CD14-positive monocyte (primary cell): ENCODE results near the gene TIPARP. TPM values are rescaled to one million over a fixed set of nuclear protein-coding genes. Genes with fewer than 3 reads are reported as not detected.
A peak's percentile ranks its signal among the peaks of the same experiment; 100 is the strongest.

Source experiments
- DNase-seq, 3 donors: peaks; one replicate each; pipeline ENCODE4 v3.0.0-alpha.2; 2011 to 2022
- H2AFZ ChIP-seq: 2 replicates; pipeline ENCODE4 v1.6.0; 2012; ENCODE audit warnings: mild to moderate bottlenecking, low read depth, low read length, inconsistent platforms; ENCODE audit not compliant: insufficient read depth, poor library complexity, severe bottlenecking
- H3K27ac ChIP-seq, 2 donors: 1 replicate in 1 of 2; 2 replicates in 1 of 2; pipeline ENCODE4 v1.5.1; 2012 to 2013; ENCODE audit warnings: low read length in 2 of 2, control low read depth in 1 of 2, inconsistent platforms in 1 of 2, low read depth in 1 of 2, mild to moderate bottlenecking in 1 of 2
- H3K27me3 ChIP-seq, 2 donors: one replicate each; pipeline versions ENCODE4 v1.6.0 to v1.6.1; 2011 to 2013; ENCODE audit warnings: low read length in 2 of 2; ENCODE audit not compliant: control insufficient read depth in 2 of 2, insufficient read depth in 2 of 2
- H3K36me3 ChIP-seq, 2 donors: replicated peaks in 1 of 2; 1 replicate in 1 of 2; 2 replicates in 1 of 2; pipeline versions ENCODE4 v1.5.1 to v1.6.1; 2012 to 2013; ENCODE audit warnings: low read length in 2 of 2, control low read depth in 1 of 2, inconsistent platforms in 1 of 2, mild to moderate bottlenecking in 1 of 2; ENCODE audit not compliant: insufficient read depth in 2 of 2, control insufficient read depth in 1 of 2
- H3K4me1 ChIP-seq, 2 donors: 1 replicate in 1 of 2; 2 replicates in 1 of 2; pipeline versions ENCODE4 v1.5.1 to v1.6.1; 2012 to 2013; ENCODE audit warnings: low read length in 2 of 2, control low read depth in 1 of 2, inconsistent platforms in 1 of 2, mild to moderate bottlenecking in 1 of 2, moderate library complexity in 1 of 2; ENCODE audit not compliant: insufficient read depth in 2 of 2, control insufficient read depth in 1 of 2
- H3K4me2 ChIP-seq: replicated peaks from 2 replicates; pipeline ENCODE3; 2012; ENCODE audit warnings: low read length, moderate library complexity, mild to moderate bottlenecking; ENCODE audit not compliant: poor library complexity, severe bottlenecking; ENCODE audit errors: extremely low read depth
- H3K4me3 ChIP-seq, 3 experiments: fragments of 200-600 bp in 1 of 3; sonication (generic) in 1 of 3; replicated peaks in 1 of 3; 1 replicate in 2 of 3; 2 replicates in 1 of 3; pipeline ENCODE4 v1.5.1; 2011 to 2013; ENCODE audit warnings: low read length in 3 of 3, mild to moderate bottlenecking in 3 of 3, control low read depth in 2 of 3, low read depth in 2 of 3, inconsistent platforms in 1 of 3, moderate library complexity in 1 of 3
- H3K79me2 ChIP-seq: 2 replicates; pipeline ENCODE4 v1.6.0; 2012; ENCODE audit warnings: mild to moderate bottlenecking, control low read depth, inconsistent platforms, low read length, moderate library complexity; ENCODE audit not compliant: insufficient read depth
- H3K9ac ChIP-seq: 2 replicates; pipeline ENCODE4 v1.6.0; 2017; ENCODE audit warnings: low read length, mild to moderate bottlenecking; ENCODE audit not compliant: insufficient read depth, poor library complexity, severe bottlenecking
- H3K9me3 ChIP-seq, 2 donors: replicated peaks in 1 of 2; 1 replicate in 1 of 2; 2 replicates in 1 of 2; pipeline versions ENCODE4 v1.5.1 to v1.6.1; 2012 to 2013; ENCODE audit warnings: low read length in 2 of 2, control low read depth in 1 of 2; ENCODE audit not compliant: control insufficient read depth in 1 of 2, insufficient read depth in 1 of 2
- H4K20me1 ChIP-seq: 2 replicates; pipeline ENCODE4 v1.6.0; 2012; ENCODE audit warnings: mild to moderate bottlenecking, low read length, control low read depth, moderate library complexity; ENCODE audit not compliant: insufficient read depth
- H3K27ac Mint-ChIP-seq, 7 donors: one replicate each; pipeline ENCODE4 v1.8.0; 2020; ENCODE audit warnings: mild to moderate bottlenecking in 7 of 7, mixed read lengths in 7 of 7, moderate library complexity in 6 of 7, inconsistent platforms in 2 of 7
- H3K27me3 Mint-ChIP-seq, 3 donors: one replicate each; pipeline ENCODE4 v1.8.0; 2021 to 2022; ENCODE audit warnings: low read depth in 3 of 3, mild to moderate bottlenecking in 3 of 3, mixed read lengths in 3 of 3, moderate library complexity in 3 of 3, inconsistent platforms in 1 of 3
- H3K36me3 Mint-ChIP-seq, 2 donors: one replicate each; pipeline ENCODE4 v1.8.0; 2020; ENCODE audit warnings: mixed read lengths in 2 of 2, inconsistent platforms in 1 of 2, mild to moderate bottlenecking in 1 of 2
- H3K4me1 Mint-ChIP-seq: one replicate; pipeline ENCODE4 v1.8.0; 2020; ENCODE audit warnings: mild to moderate bottlenecking, mixed read lengths
- H3K4me3 Mint-ChIP-seq, 2 donors: one replicate each; pipeline ENCODE4 v1.8.0; 2020; ENCODE audit warnings: mild to moderate bottlenecking in 2 of 2, mixed read lengths in 2 of 2, moderate library complexity in 1 of 2
- H3K9me3 Mint-ChIP-seq, 7 donors: one replicate each; pipeline ENCODE4 v1.8.0; 2020 to 2022; ENCODE audit warnings: mixed read lengths in 7 of 7, mild to moderate bottlenecking in 6 of 7, moderate library complexity in 6 of 7, inconsistent platforms in 2 of 7
- CTCF ChIP-seq: fragments of 200-600 bp; IDR thresholded peaks from one replicate; pipeline ENCODE4 v1.8.0; 2022; ENCODE audit warnings: antibody characterized with exemption, mild to moderate bottlenecking
- WGBS: methylation state at CpG from one replicate; pipeline ENCODE4 v1.1.5; 2013; ENCODE audit warnings: missing lambda C conversion rate; ENCODE audit not compliant: insufficient coverage; 5-methylcytosine and 5-hydroxymethylcytosine counted together
- intact Hi-C, 2 donors: fragments of 100-400 bp; cut with micrococcal nuclease; formaldehyde crosslinking; loops; one replicate each; pipeline versions ENCODE4 v1.15.0 to v1.15.1; 2023
- polyA plus RNA-seq, 3 donors: library from polyadenylated mRNA; depleted of rRNA in 1 of 3; unstranded in 2 of 3; stranded (reverse) in 1 of 3; fragments of 300-500 nt in 2 of 3; fragments of >200 nt in 1 of 3; fragmentation: Illumina TruSeq in 2 of 3; gene quantifications; 1 replicate in 2 of 3; 2 replicates in 1 of 3; pipeline ENCODE4 v1.2.3, GENCODE V29; 2012 to 2021

Gene TIPARP
- polyA plus RNA-seq, 3 donors = 12.7 to 42.5 (median 16.7) TPM

GRCh38 chr3:156666073-156666472, 8.3 kb upstream of the TIPARP start:
- Histone ChIP-seq H4K20me1 (no peaks in the 10 kb centered on the region), H3K4me2 (no peak overlapping the region), H3K4me1 (peaks cover 72 to 88% of the 10 kb centered on the region in 2 donors), H3K9ac (no peak overlapping the region), H3K27me3 (no peaks in the 10 kb centered on the region), H3K27ac (peak overlapping the region in 1 of 2 donors; percentile 80), H2AFZ (no peak overlapping the region), H3K79me2 (no peaks in the 10 kb centered on the region), H3K36me3 (no peaks in the 10 kb centered on the region), H3K9me3 (no peaks in the 10 kb centered on the region), H3K4me3 (no peak overlapping the region)
- Mint-ChIP-seq H3K36me3 (peaks cover 0 to 2% of the 10 kb centered on the region in 2 donors), H3K4me1 (peaks cover 77% of the 10 kb centered on the region), H3K4me3 (no peak overlapping the region), H3K27me3 (no peaks in the 10 kb centered on the region), H3K9me3 (no peaks in the 10 kb centered on the region), H3K27ac (peak overlapping the region; percentile 50 to 90 (median 73))
- DNase-seq = no peak
- no peak for TF ChIP-seq CTCF
- WGBS = 100% methylated on average over 1 of the region's 1 CpG
- intact Hi-C loops = loop anchor here in 1 of 2 donors (10.0 kb wide), 1 partner anchor 61 kb away; no protein-coding TSS in a partner anchor

GRCh38 chr3:156668073-156668763, 6.2 kb upstream of the TIPARP start:
- Histone ChIP-seq H4K20me1 (no peaks in the 10 kb centered on the region), H3K9ac (no peak overlapping the region), H2AFZ (no peak overlapping the region), H3K79me2 (no peaks in the 10 kb centered on the region), H3K4me1 (peaks cover 77 to 83% of the 10 kb centered on the region in 2 donors), H3K9me3 (no peaks in the 10 kb centered on the region), H3K27ac (peak overlapping the region in 1 of 2 donors; percentile 69), H3K36me3 (no peaks in the 10 kb centered on the region), H3K4me3 (peak overlapping the region in 1 of 3 experiments; percentile 45), H3K27me3 (no peaks in the 10 kb centered on the region), H3K4me2 (peak overlapping the region; percentile 40)
- DNase-seq = peak in 2 of 3 donors; percentile 61 to 71
- H3K4me1 Mint-ChIP-seq = peaks cover 75% of the 10 kb centered on the region
- H3K27me3 Mint-ChIP-seq = peaks cover 0 to 1% (median 0%) of the 10 kb centered on the region in 3 donors
- no CpG with 5 or more reads among the region's 4 CpGs for WGBS
- H3K4me3 Mint-ChIP-seq = peak overlapping the region; percentile 4 to 57
- no peaks in the 10 kb centered on the region for H3K9me3 Mint-ChIP-seq
- intact Hi-C loops = loop anchor here in 1 of 2 donors (10.0 kb wide), 1 partner anchor 63 kb away; no protein-coding TSS in a partner anchor
- TF ChIP-seq CTCF = no peak
- H3K27ac Mint-ChIP-seq = peak overlapping the region; percentile 9 to 83 (median 72)
- H3K36me3 Mint-ChIP-seq = peaks cover 0 to 2% of the 10 kb centered on the region in 2 donors
